ENCODE results near the gene CCDC73. TPM values are rescaled to one million over a fixed set of nuclear protein-coding genes. Genes with fewer than 3 reads are reported as not detected.
"Not testable (repeated sequence)": the region's sequence is repeated elsewhere in the genome, so short reads cannot be mapped to it uniquely, and the experiment has no call there.

The CCDC73 gene
- total and polyA plus RNA-seq, 7 donors = 0.01 TPM; not detected in 6

DNA sequence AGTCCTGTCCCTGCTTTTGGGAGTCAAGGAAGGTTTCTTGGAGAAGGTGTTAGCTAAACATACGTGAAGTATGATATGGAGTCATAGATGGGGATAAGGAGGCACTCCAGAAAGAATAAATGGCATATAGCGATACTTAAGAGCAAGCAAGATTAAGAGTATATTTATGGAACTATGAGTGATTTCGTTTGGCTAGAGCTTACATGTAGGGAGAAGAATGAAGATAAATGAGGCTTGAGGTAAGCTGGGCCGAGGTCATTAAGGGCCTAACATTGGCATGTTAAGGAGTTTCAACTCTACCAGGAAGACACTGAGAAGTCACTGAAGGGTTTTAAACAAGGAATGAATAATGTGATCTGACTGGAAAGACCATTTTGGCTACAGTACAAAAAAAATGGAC lies 177.6 kb downstream of the CCDC73 start:
- TF ChIP-seq CTCF (IDR thresholded peaks at IDR 0.05) = no peak
- 80 to 85% (median 81%) methylated on average over 4 of the region's 4 CpGs for WGBS, 3 donors
- Histone ChIP-seq H3K4me3 (no peak overlapping the region), H3K27me3 (ENCODE audit: insufficient read depth in 3 of 3, low read length in 2 of 3) (no peaks in the 10 kb centered on the region), H3K27ac (no peak overlapping the region), H3K4me1 (no peaks in the 10 kb centered on the region), H3K36me3 (ENCODE audit: insufficient read depth in 1 of 2, low read depth in 1 of 2) (no peaks in the 10 kb centered on the region), H3K9me3 (no peaks in the 10 kb centered on the region)
- ATAC-seq (no peak), DNase-seq (no peak)
- intact Hi-C loops (cut with DNase I) = no loop called here

GRCh38 chr11:32615422-32615821 lies 179.0 kb downstream of the CCDC73 start:
- DNase-seq = no peak
- Histone ChIP-seq H3K4me3 (no peak overlapping the region), H3K4me1 (no peaks in the 10 kb centered on the region), H3K36me3 (ENCODE audit: insufficient read depth in 1 of 2, low read depth in 1 of 2) (no peaks in the 10 kb centered on the region), H3K27me3 (ENCODE audit: insufficient read depth in 3 of 3, low read length in 2 of 3) (no peaks in the 10 kb centered on the region), H3K27ac (no peak overlapping the region), H3K9me3 (no peaks in the 10 kb centered on the region)
- ATAC-seq = no peak
- intact Hi-C loops (cut with DNase I) = no loop called here
- TF ChIP-seq CTCF (IDR thresholded peaks at IDR 0.05) = no peak

DNA sequence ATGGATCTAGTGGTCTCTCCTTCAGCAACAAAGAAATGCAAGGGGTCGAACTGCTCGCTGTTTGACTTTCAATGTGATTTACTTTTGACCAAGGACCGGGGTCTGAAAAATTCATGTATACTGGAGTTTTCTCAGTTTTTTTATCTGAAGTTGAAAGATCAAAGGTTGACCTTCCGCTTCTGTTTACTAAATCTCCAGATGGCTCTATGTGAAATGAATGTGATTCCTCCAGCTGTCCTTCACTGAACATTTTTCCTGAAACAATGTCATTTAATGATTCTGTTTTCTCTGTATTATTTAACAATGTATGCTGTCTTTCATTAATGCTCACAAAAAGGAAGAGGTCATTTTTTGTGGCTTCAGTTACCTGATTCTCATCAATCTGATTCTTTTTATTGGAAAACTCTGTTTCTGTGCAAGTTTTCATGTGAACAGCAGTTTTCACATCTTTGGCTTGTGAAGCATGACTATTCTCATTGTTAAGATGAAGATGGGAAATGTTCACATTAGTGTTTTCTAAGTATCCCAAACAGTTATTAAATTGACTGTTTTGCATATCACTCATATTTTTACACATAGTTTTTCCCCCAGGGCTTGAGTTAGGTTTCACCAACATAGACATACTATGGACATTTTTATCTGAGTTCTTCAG lies 180.8 kb downstream of the CCDC73 start:
- 48 to 53% (median 51%) methylated on average over 4 of the region's 4 CpGs for WGBS, 3 donors

GRCh38 chr11:32610797-32611352 lies 183.6 kb downstream of the CCDC73 start:
- Histone ChIP-seq H3K4me3 (no peak overlapping the region), H3K4me1 (no peaks in the 10 kb centered on the region), H3K36me3 (ENCODE audit: insufficient read depth in 1 of 2, low read depth in 1 of 2) (peaks cover 0 to 6% of the 10 kb centered on the region in 2 donors), H3K9me3 (no peaks in the 10 kb centered on the region), H3K27ac (no peak overlapping the region), H3K27me3 (ENCODE audit: insufficient read depth in 3 of 3, low read length in 2 of 3) (no peaks in the 10 kb centered on the region)
- no peak for DNase-seq
- intact Hi-C loops (cut with DNase I) = no loop called here
- WGBS, 3 donors = 69 to 78% (median 76%) methylated on average over 3 of the region's 3 CpGs
- no peak for ATAC-seq
- TF ChIP-seq CTCF (IDR thresholded peaks at IDR 0.05) = no peak

More for the DNA sequence above, 180.8 kb downstream of the CCDC73 start:
- no peak for ATAC-seq
- intact Hi-C loops (cut with DNase I) = no loop called here
- Histone ChIP-seq H3K27ac (no peak overlapping the region), H3K27me3 (ENCODE audit: insufficient read depth in 3 of 3, low read length in 2 of 3) (no peaks in the 10 kb centered on the region), H3K9me3 (no peaks in the 10 kb centered on the region), H3K36me3 (ENCODE audit: insufficient read depth in 1 of 2, low read depth in 1 of 2) (no peaks in the 10 kb centered on the region), H3K4me1 (no peaks in the 10 kb centered on the region), H3K4me3 (no peak overlapping the region)
- no peak for TF ChIP-seq CTCF (IDR thresholded peaks at IDR 0.05)
- no peak for DNase-seq

DNA sequence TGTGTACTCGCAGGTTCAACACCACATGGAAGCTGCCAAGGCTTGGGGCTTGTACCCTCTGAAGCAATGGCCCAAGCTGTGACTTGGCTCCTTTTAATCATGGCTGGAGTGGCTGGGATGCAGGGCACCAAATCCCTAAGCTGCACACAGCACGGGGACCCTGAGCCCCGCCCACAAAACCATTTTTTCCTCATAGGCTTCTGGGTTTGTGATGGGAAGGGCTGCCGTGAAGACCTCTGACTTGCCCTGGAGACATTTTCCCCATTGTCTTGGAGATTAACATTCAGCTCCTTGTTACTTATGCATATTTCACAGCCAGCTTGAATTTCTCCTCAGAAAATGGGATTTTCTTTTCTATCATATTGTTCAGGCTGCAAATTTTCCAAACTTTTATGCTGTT lies 185.6 kb downstream of the CCDC73 start:
- H3K27me3 ChIP-seq (ENCODE audit: insufficient read depth in 3 of 3, low read length in 2 of 3); H3K9me3 ChIP-seq; DNase-seq; intact Hi-C loops (cut with DNase I); H3K4me1 ChIP-seq; H3K27ac ChIP-seq; H3K4me3 ChIP-seq; ATAC-seq: not testable (repeated sequence)
- WGBS, 3 donors = 95 to 96% (median 95%) methylated on average over 4 of the region's 4 CpGs
- peaks cover 3 to 27% of the 10 kb centered on the region in 2 donors for H3K36me3 ChIP-seq (ENCODE audit: insufficient read depth in 1 of 2, low read depth in 1 of 2)

Measured in psoas muscle (tissue), 8 donors.